Sigmoid colon (tissue), 7 donors: ENCODE measurements around the gene SMIM10L1. TPM values are rescaled to one million over a fixed set of nuclear protein-coding genes. Genes with fewer than 3 reads are reported as not detected.

ENCODE experiments used
- DNase-seq: peaks from one replicate; pipeline ENCODE4 v3.0.0-alpha.2; 2019
- H3K27ac ChIP-seq, 4 donors: fragments of 200-600 bp; sonication (generic); one replicate each; pipeline ENCODE4 v1.5.1; 2016 to 2019; ENCODE audit warnings: mild to moderate bottlenecking in 1 of 4
- H3K27me3 ChIP-seq, 3 donors: fragments of 200-600 bp; sonication (generic); one replicate each; pipeline ENCODE4 v1.5.1; 2019; ENCODE audit warnings: mild to moderate bottlenecking in 1 of 3
- H3K36me3 ChIP-seq, 4 donors: fragments of 200-600 bp; sonication (generic); one replicate each; pipeline ENCODE4 v1.5.1; 2016 to 2019
- H3K4me1 ChIP-seq, 4 donors: fragments of 200-600 bp; sonication (generic); one replicate each; pipeline ENCODE4 v1.5.1; 2017 to 2019
- H3K4me3 ChIP-seq, 4 donors: fragments of 200-600 bp; sonication (generic); one replicate each; pipeline ENCODE4 v1.5.1; 2017 to 2019; ENCODE audit warnings: mild to moderate bottlenecking in 2 of 4, moderate library complexity in 1 of 4
- H3K9me3 ChIP-seq, 4 donors: fragments of 200-600 bp in 3 of 4; sonication (generic) in 3 of 4; one replicate each; pipeline versions ENCODE4 v1.5.1 to v1.6.1; 2013 to 2019
- EP300 ChIP-seq, 4 donors: sonication (generic); formaldehyde crosslinking; IDR thresholded peaks; one replicate each; pipeline ENCODE4 v1.6.1; 2017; ENCODE audit warnings: antibody characterized with exemption in 4 of 4
- POLR2A ChIP-seq, 2 donors: fragments of 450-650 bp; IDR thresholded peaks; one replicate each; pipeline ENCODE4 v1.6.1; 2016; ENCODE audit warnings: antibody characterized with exemption in 2 of 2, mild to moderate bottlenecking in 2 of 2, moderate library complexity in 2 of 2
- POLR2AphosphoS5 ChIP-seq, 4 donors: sonication (generic); formaldehyde crosslinking; IDR thresholded peaks; one replicate each; pipeline ENCODE4 v1.6.1; 2017; ENCODE audit warnings: antibody characterized with exemption in 4 of 4
- WGBS, 2 donors: extraction: QIAGEN DNeasy Blood & Tissue Kit; methylation state at CpG; one replicate each; pipeline ENCODE4 v1.1.7; 2013; 5-methylcytosine and 5-hydroxymethylcytosine counted together
- intact Hi-C: fragments of 100-400 bp; cut with DNase I; formaldehyde crosslinking; loops from one replicate; pipeline ENCODE4 v1.15.1; 2023
- polyA plus RNA-seq, 3 donors: library from polyadenylated mRNA; stranded (reverse); fragments of 200-250 nt; gene quantifications; one replicate each; pipeline ENCODE4 v1.2.3, GENCODE V29; 2013
- total RNA-seq, 4 donors: library from RNA; depleted of rRNA; stranded (reverse); fragments of >200 nt; gene quantifications; one replicate each; pipeline ENCODE4 v1.1.0, GENCODE V29; 2016
- TF ChIP-seq, protein P1 (sequence below), 4 experiments: fragments of 450-650 bp in 3 of 4; fragments of 200-600 bp in 1 of 4; IDR thresholded peaks; one replicate each; pipeline ENCODE4 v1.5.1; 2016 to 2019; ENCODE audit warnings: antibody characterized with exemption in 4 of 4, mild to moderate bottlenecking in 3 of 4, moderate library complexity in 2 of 4
- donor health status: healthy with polysubstance abuse.
- donor health status: Bipolar disorder and iron deficiency.
- donor health status: healthy.

SMIM10L1 gene
- total RNA-seq (10 to 100 TPM; 11.1 to 17.8 (median 14.3) TPM), polyA plus RNA-seq (1 to 10 TPM; 7.6 to 8.6 (median 7.8) TPM)

DNA sequence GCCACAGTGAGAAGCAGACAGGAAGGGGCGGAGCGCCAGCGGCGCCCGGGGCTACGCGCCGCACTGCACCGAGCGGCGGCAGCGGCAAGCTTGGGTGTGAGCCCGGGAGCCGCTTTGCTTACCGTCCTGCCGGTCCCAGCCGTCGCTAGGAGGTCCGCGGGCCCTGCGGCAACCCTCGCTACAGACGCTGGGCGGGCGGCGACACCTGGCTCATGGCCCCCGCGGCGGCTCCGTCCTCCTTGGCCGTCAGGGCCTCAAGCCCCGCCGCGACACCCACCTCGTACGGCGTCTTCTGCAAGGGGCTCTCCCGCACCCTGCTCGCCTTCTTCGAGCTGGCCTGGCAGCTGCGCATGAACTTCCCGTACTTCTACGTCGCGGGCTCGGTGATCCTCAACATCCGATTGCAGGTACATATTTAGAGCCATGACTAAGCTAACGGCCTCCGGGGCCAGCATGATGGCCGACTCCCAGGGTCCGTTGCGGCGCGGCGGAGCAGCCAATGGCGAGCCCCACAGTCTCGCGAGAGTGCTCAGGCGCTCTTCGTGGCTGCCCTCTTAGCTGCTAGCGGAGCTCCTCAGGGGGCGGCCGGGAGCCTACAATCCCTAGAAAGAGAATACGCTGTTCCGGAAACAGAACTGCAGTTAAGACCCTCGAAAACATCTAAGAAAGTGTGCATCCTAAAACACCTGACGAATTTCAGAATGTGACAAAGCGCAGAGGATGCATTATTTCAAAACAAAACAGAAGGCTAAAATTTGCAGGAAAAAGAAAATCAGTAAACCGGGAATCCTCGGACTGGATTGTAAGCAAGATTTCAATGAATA is at the start of gene SMIM10L1:
TSS of gene SMIM10L1 (plus strand) at position 50 of the 824 bp plus-strand sequence. CDS start at position 213, 163 bp downstream.
- peak; percentile 96 for DNase-seq
- Histone ChIP-seq H3K27me3 (no peaks in the 10 kb centered on the region), H3K36me3 (peaks cover 0 to 3% (median 0%) of the 10 kb centered on the region in 4 donors), H3K4me3 (peak within 1 kb of the TSS; percentile 79 to 98 (median 90)), H3K27ac (peak within 1 kb of the TSS; percentile 95 to 99 (median 97)), H3K9me3 (no peaks in the 10 kb centered on the region), H3K4me1 (peaks cover 0 to 53% (median 37%) of the 10 kb centered on the region in 4 donors)
- TF ChIP-seq POLR2AphosphoS5 (IDR thresholded peaks at IDR 0.05) (peak; percentile 67 to 87 (median 78)), POLR2A (IDR thresholded peaks at IDR 0.05) (peak; percentile 13 to 36), EP300 (IDR thresholded peaks at IDR 0.05) (no peak)
- intact Hi-C loops: loop anchor here (2.0 to 10.0 kb wide), 2 partner anchors 449 to 807 kb away; partner anchors contain the start of gene YBX3
- WGBS, 2 donors: 0% methylated on average over 70 of the region's 70 CpGs

DNA sequence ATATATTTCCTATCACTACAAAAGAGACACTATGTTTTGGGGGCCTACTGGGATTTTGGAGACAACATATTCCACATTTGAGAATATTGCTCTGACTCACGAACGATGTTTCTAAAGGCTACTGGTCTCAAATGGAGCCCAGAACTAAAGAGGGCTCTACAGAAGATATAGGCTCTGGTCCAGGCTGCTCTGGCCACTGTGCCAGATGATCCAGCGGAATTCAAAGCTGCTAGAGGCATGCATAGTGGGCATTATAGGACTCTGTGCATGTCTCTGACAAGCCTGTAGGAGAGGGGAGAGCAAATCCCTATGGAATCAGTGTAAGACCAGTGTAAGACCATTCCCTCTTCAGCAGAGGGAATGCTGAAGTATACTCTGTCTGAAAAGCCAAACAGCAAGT is 40.6 kb upstream of the SMIM10L1 start:
- H3K4me3 ChIP-seq: no peak overlapping the region

DNA sequence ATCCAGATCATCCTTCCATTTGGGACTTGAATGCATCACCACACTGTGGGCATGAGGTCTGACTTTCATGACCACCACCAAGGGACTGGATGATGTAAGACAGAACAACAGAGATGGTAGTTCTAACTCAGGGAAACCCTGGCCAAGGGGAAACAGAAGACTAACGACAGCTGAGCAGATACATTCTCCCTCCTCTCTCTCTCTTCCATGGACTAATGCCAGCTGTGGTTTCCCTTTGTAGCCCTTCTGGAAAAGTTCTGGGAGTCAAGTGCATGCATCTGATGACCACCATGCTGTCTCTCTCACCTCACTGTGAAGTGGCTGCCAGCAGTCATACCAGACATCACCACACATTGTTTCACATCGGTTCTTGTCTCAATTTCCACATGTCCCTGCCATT is 40.0 kb upstream of the SMIM10L1 start:
- Histone ChIP-seq H3K4me1 (peaks cover 0 to 14% (median 0%) of the 10 kb centered on the region in 4 donors), H3K4me3 (no peak overlapping the region), H3K36me3 (no peaks in the 10 kb centered on the region), H3K27ac (no peak overlapping the region), H3K9me3 (no peaks in the 10 kb centered on the region), H3K27me3 (no peaks in the 10 kb centered on the region)
- 0 to 67% methylated on average over 2 of the region's 2 CpGs for WGBS, 2 donors
- intact Hi-C loops: no loop called here
- no peak for TF ChIP-seq POLR2AphosphoS5 (IDR thresholded peaks at IDR 0.05)
- TF ChIP-seq, protein P1, sequence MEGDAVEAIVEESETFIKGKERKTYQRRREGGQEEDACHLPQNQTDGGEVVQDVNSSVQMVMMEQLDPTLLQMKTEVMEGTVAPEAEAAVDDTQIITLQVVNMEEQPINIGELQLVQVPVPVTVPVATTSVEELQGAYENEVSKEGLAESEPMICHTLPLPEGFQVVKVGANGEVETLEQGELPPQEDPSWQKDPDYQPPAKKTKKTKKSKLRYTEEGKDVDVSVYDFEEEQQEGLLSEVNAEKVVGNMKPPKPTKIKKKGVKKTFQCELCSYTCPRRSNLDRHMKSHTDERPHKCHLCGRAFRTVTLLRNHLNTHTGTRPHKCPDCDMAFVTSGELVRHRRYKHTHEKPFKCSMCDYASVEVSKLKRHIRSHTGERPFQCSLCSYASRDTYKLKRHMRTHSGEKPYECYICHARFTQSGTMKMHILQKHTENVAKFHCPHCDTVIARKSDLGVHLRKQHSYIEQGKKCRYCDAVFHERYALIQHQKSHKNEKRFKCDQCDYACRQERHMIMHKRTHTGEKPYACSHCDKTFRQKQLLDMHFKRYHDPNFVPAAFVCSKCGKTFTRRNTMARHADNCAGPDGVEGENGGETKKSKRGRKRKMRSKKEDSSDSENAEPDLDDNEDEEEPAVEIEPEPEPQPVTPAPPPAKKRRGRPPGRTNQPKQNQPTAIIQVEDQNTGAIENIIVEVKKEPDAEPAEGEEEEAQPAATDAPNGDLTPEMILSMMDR (IDR thresholded peaks at IDR 0.05): no peak
- TF ChIP-seq POLR2A (IDR thresholded peaks at IDR 0.05): no peak
- TF ChIP-seq EP300 (IDR thresholded peaks at IDR 0.05): no peak
- DNase-seq: no peak

More for the DNA sequence above, 40.6 kb upstream of the SMIM10L1 start:
- 97 to 98% methylated on average over 3 of the region's 3 CpGs for WGBS, 2 donors
- no peaks in the 10 kb centered on the region for H3K27me3 ChIP-seq
- H3K9me3 ChIP-seq: no peaks in the 10 kb centered on the region
- intact Hi-C loops: no loop called here
- H3K27ac ChIP-seq: no peak overlapping the region
- no peak for DNase-seq
- peaks cover 0 to 14% (median 0%) of the 10 kb centered on the region in 4 donors for H3K4me1 ChIP-seq
- no peak for TF ChIP-seq POLR2AphosphoS5 (IDR thresholded peaks at IDR 0.05)
- no peak for TF ChIP-seq POLR2A (IDR thresholded peaks at IDR 0.05)
- TF ChIP-seq, protein P1 (IDR thresholded peaks at IDR 0.05): no peak
- TF ChIP-seq EP300 (IDR thresholded peaks at IDR 0.05): no peak
- H3K36me3 ChIP-seq: no peaks in the 10 kb centered on the region

DNA sequence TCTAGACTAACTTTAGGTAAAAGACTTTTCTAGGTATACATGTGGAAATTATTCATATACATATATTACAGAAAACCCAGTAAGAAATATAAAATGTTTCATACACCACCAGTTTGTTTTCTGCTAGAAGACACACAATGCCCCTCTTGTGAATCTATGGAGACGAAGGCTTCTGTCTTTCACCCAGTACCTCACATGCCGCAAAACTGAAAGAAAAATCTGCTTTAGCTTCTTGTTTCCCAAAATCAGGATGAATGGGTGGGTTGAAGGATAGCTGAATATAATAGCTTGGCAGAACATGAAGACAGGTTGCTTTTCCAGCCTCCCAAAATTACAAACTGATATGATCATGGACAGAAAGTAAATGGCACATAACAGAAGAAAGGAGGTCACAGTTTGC is 37.8 kb upstream of the SMIM10L1 start:
- TF ChIP-seq POLR2AphosphoS5 (IDR thresholded peaks at IDR 0.05): no peak
- TF ChIP-seq, protein P1 (IDR thresholded peaks at IDR 0.05): no peak
- no peak for TF ChIP-seq POLR2A (IDR thresholded peaks at IDR 0.05)
- no peak for TF ChIP-seq EP300 (IDR thresholded peaks at IDR 0.05)
- 95 to 97% methylated on average over 2 of the region's 2 CpGs for WGBS, 2 donors
- H3K4me1 ChIP-seq: peaks cover 0 to 14% (median 2%) of the 10 kb centered on the region in 4 donors

DNA sequence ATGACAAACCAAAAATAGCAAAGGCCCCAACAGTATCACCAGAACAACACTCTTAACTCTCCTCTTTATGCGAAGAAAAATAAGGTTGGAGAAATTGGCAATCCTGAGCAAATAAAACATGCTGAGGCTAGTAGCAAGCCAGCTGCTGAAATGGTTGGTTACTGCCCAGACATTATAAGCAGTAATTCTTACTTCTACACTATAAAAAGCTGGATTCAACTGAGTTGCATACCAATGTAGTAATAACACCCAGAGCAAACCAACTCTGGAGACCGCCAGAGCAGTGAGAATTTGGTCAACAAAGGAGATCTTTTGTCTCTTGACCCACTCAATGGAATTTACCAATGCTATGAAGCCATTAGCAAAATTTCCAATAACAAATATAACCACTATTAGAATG is 37.2 kb upstream of the SMIM10L1 start:
- no peaks in the 10 kb centered on the region for H3K27me3 ChIP-seq
- H3K27ac ChIP-seq: no peak overlapping the region
- H3K9me3 ChIP-seq: no peaks in the 10 kb centered on the region
- H3K4me1 ChIP-seq: peaks cover 0 to 14% (median 2%) of the 10 kb centered on the region in 4 donors
- TF ChIP-seq POLR2AphosphoS5 (IDR thresholded peaks at IDR 0.05): no peak
- WGBS, 2 donors: 91 to 93% methylated on average over 2 of the region's 2 CpGs
- DNase-seq: no peak
- intact Hi-C loops: no loop called here
- no peak overlapping the region for H3K4me3 ChIP-seq
- no peaks in the 10 kb centered on the region for H3K36me3 ChIP-seq

More for the DNA sequence above, 37.8 kb upstream of the SMIM10L1 start:
- no peaks in the 10 kb centered on the region for H3K36me3 ChIP-seq
- no peaks in the 10 kb centered on the region for H3K27me3 ChIP-seq
- no peaks in the 10 kb centered on the region for H3K9me3 ChIP-seq
- intact Hi-C loops: no loop called here
- H3K4me3 ChIP-seq: no peak overlapping the region
- no peak for DNase-seq
- H3K27ac ChIP-seq: no peak overlapping the region
